Measurements from ENCODE around the gene PSAP. TPM values are rescaled to one million over a fixed set of nuclear protein-coding genes. Genes with fewer than 3 reads are reported as not detected.
A peak's percentile ranks its signal among the peaks of the same experiment; 100 is the strongest.
"Not testable (repeated sequence)": the region's sequence is repeated elsewhere in the genome, so short reads cannot be mapped to it uniquely, and the experiment has no call there.

The PSAP gene
- 1,482 and 1,979 TPM in 2 replicates for polyA plus RNA-seq (2011; rRNA removed)
- 206 and 320 TPM in 2 replicates for polyA minus RNA-seq (2011; rRNA and poly(A)+ RNA removed)

DNA sequence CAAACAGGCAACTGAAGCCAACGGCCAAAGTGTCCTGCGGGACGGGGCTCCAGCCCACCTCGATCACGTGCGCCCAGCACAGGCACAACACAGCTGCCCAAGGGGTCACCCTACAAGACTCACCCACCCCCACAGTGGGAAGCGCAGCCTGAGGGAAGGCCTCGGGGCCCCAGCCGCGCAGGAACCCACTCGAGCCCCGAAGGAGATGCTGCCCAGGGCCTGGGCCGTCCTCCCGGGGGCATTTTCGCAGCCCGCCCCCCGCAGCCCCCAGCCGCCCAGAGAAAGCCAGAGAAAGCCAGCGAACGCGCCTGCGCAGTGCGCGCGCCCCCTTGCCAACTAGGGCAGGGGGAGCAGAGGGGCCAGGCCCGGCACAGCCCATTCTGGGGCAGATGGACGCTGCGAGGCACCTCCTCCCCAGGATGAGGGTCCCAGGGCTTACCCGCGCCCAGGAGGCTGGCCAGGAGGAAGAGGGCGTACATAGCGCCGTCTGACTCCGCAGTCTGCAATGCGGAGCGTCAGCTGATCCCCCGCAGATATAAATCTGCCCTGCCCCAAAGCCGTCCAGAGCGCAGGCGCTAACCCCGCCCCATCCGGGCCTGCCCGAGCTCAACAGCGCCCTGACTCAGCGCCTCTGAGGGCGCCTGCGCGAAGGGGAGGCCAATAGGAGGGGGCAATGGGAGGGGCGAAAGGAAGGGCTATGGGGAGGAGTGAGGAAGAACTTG, at the start of gene PSAP:
Gene PSAP, minus strand, starts transcription at position 509 of the 722 bp plus-strand sequence. Its CDS starts 30 bp downstream, at position 479.
- peak; percentile 89 for DNase-seq (ENCODE audit: low read depth)
- Histone ChIP-seq H3K36me3 (ENCODE audit: control insufficient read depth, insufficient read depth, low read length) (no peaks in the 10 kb centered on the region), H3K4me3 (ENCODE audit: low read depth, low read length) (peak within 1 kb of the TSS; percentile 96), H3K27me3 (ENCODE audit: control insufficient read depth, insufficient read depth, low read length) (no peaks in the 10 kb centered on the region)
- TF ChIP-seq, protein P1, sequence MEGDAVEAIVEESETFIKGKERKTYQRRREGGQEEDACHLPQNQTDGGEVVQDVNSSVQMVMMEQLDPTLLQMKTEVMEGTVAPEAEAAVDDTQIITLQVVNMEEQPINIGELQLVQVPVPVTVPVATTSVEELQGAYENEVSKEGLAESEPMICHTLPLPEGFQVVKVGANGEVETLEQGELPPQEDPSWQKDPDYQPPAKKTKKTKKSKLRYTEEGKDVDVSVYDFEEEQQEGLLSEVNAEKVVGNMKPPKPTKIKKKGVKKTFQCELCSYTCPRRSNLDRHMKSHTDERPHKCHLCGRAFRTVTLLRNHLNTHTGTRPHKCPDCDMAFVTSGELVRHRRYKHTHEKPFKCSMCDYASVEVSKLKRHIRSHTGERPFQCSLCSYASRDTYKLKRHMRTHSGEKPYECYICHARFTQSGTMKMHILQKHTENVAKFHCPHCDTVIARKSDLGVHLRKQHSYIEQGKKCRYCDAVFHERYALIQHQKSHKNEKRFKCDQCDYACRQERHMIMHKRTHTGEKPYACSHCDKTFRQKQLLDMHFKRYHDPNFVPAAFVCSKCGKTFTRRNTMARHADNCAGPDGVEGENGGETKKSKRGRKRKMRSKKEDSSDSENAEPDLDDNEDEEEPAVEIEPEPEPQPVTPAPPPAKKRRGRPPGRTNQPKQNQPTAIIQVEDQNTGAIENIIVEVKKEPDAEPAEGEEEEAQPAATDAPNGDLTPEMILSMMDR (IDR thresholded peaks at IDR 0.05; ENCODE audit: insufficient read depth, low read depth, low read length), result no peak
- ChIA-PET POLR2A (interaction anchor here (0.6 to 1.0 kb wide), 7 partner anchors 9 to 464 kb away, joined by 3 to 10 read pairs (median 4); no protein-coding TSS in a partner anchor), CTCF (interaction anchor here (0.6 to 1.6 kb wide), 4 partner anchors 12 to 198 kb away, joined by 3 to 5 read pairs (median 4); no protein-coding TSS in a partner anchor)

DNA sequence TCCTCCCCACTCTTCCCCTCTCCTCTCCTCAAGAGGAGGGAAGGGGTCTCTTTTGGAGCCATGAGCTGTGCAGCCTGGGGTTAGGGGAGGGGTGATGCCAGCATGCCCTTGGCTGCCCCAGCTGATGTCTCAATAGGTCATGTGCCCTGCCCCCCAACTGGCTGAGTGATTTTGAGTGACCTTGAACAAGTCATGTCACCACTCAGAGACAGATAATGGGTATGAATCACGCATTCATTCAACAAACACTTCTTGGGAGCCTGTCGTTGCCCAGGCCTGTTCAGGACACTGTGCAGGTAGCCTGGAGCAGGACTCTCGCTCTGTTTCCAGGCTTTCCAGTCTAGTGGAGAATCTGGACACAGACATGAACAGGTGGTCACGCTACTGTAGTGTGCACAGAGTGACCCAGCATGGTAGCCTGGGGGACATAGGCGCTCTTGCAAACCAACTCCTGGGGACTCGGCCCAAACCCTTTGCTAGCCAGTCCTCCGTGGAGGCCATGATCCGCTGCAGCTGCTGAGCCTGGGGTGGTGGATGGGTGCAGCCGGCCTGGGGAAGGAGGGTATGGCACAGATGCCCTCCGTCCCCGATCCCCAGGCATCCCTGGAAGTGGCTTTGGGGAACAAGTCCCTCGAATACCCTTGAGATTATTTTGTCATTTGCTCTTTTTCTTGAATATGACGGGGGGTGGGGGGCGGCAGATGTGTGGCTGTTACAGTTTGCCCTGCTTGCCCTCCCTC, 49.6 kb upstream of the PSAP start:
- no peaks in the 10 kb centered on the region for H3K36me3 ChIP-seq (ENCODE audit: control insufficient read depth, insufficient read depth, low read length)
- ChIA-PET CTCF (interaction anchor here (0.7 to 6.0 kb wide), 3 partner anchors 87 to 148 kb away, joined by 3 to 51 read pairs (median 4); no protein-coding TSS in a partner anchor), POLR2A (no interaction called here)
- no peaks in the 10 kb centered on the region for H3K27me3 ChIP-seq (ENCODE audit: control insufficient read depth, insufficient read depth, low read length)
- H3K4me3 ChIP-seq (ENCODE audit: low read depth, low read length), result no peak overlapping the region
- DNase-seq (ENCODE audit: low read depth), result no peak
- TF ChIP-seq, protein P1 (IDR thresholded peaks at IDR 0.05; ENCODE audit: insufficient read depth, low read depth, low read length), result no peak

DNA sequence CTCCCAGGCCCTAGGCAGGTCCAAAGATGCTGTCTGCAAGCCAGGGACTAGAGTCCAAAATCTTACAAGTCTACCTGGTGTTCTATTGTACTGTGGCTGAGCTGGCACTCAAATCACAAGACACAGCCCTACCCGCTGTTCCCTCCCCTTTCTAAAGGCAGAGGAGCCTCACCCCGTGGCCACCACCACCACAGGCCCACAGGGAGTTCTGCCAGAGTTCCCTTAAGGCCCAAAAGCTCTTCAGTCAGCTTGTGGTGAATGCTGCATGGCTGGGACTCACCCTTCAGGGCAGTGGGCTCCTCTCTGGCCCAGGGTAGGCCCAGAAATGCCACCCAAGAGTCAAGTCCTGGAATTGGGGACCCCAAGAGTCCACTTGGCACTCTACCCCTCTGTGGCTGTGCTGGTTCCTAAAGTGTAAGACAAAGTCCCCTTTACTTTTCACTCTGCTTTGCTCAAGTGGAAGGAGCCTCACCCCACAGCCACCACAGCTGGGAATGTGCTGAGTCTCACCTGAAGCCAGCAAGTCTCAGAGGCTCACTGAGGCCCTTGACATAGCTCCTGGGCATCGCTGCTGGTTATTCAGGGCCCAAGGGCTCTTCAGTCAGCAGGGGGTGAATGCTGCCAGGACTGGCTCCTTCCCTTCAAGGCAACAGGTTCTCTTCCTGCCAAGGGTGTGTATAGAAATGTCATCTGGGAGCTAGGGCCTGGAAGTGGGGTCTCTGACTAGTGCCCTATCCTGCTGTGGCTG, 48.8 kb upstream of the PSAP start:
- TF ChIP-seq, protein P1 (IDR thresholded peaks at IDR 0.05; ENCODE audit: insufficient read depth, low read depth, low read length), result no peak
- DNase-seq (ENCODE audit: low read depth), result no peak
- ChIA-PET CTCF (interaction anchor here (1.0 to 6.0 kb wide), 4 partner anchors 17 to 148 kb away, joined by 3 to 51 read pairs (median 4); no protein-coding TSS in a partner anchor), POLR2A (no interaction called here)
- Histone ChIP-seq H3K4me3 (ENCODE audit: low read depth, low read length) (no peak overlapping the region), H3K27me3 (ENCODE audit: control insufficient read depth, insufficient read depth, low read length) (no peaks in the 10 kb centered on the region), H3K36me3 (ENCODE audit: control insufficient read depth, insufficient read depth, low read length) (no peaks in the 10 kb centered on the region)

DNA sequence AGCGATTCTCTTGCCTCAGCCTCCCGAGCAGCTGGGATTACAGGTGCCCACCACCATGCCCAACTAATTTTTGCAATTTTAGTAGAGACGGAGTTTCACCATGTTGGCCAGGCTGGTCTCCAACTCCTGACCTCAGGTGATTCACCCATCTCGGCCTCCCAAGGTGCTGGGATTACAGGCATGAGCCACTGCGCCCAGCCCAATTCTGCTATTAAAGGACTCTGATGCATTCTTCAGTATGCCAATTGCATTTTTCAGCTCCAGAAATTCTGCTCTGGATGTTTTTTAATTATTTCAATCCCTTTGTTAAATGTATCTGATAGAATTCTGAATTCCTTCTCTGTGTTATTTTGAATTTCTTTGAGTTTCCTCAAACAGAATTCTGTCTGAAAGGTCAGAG, 47.3 kb upstream of the PSAP start:
- H3K4me3 ChIP-seq (ENCODE audit: low read depth, low read length); H3K36me3 ChIP-seq (ENCODE audit: control insufficient read depth, insufficient read depth, low read length); H3K27me3 ChIP-seq (ENCODE audit: control insufficient read depth, insufficient read depth, low read length); DNase-seq (ENCODE audit: low read depth); POLR2A ChIA-PET: not testable (repeated sequence)
- CTCF ChIA-PET, result interaction anchor here (0.6 to 6.0 kb wide), 5 partner anchors 30 to 324 kb away, joined by 3 to 51 read pairs (median 3); no protein-coding TSS in a partner anchor

DNA sequence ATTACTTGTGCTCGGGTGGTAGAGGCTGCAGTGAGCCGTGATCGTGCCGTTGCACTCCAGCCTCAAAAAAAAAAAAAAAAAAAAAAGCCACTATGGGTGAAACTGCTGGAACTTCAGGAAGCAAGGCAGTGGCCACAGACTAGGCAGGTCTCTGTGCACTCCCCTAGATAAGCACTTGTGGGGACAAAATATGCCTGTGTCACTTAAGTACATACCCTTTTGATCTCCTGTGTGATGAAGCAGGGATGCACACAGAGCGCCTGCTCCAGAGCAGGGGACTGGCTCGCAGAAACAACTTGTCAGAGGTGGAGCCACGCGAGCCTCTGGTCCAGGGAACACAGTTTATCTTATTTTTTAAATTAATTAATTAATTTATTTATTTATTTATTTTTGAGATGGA, 42.9 kb upstream of the PSAP start:
- TF ChIP-seq, protein P1 (IDR thresholded peaks at IDR 0.05; ENCODE audit: insufficient read depth, low read depth, low read length), result no peak
- Histone ChIP-seq H3K36me3 (ENCODE audit: control insufficient read depth, insufficient read depth, low read length) (no peaks in the 10 kb centered on the region), H3K4me3 (ENCODE audit: low read depth, low read length) (no peak overlapping the region), H3K27me3 (ENCODE audit: control insufficient read depth, insufficient read depth, low read length) (no peaks in the 10 kb centered on the region)
- no peak for DNase-seq (ENCODE audit: low read depth)
- ChIA-PET CTCF (interaction anchor here (0.9 kb wide), 1 partner anchor 509 kb away, joined by 3 read pairs; no protein-coding TSS in a partner anchor), POLR2A (no interaction called here)
